AG04450 (cell line): ENCODE measurements around the gene ANKRD20A1. TPM values are rescaled to one million over a fixed set of nuclear protein-coding genes. Genes with fewer than 3 reads are reported as not detected.
"Not testable (repeated sequence)": the region's sequence is repeated elsewhere in the genome, so short reads cannot be mapped to it uniquely, and the experiment has no call there.

Experiments used
- CTCF ChIA-PET: fragments of 300-600, 350-600 bp; formaldehyde crosslinking; extraction: SDS; loops from one replicate; lab custom pipeline; 2022; ENCODE audit warnings: antibody characterized with exemption, inconsistent platforms; lab: Charles Lee
- POLR2A ChIA-PET: fragments of 350-600 bp; formaldehyde crosslinking; extraction: SDS; loops from one replicate; lab custom pipeline; 2021; ENCODE audit warnings: antibody characterized with exemption, inconsistent platforms; lab: Yijun Ruan, JAX
- DNase-seq: peaks from one replicate; pipeline ENCODE4 v3.0.0-alpha.2; 2011; ENCODE audit warnings: low read depth, low spot score
- H3K27ac ChIP-seq: one replicate; pipeline ENCODE4 v1.5.1; 2012; ENCODE audit warnings: low read depth, low read length, control low read depth
- H3K27me3 ChIP-seq: one replicate; pipeline ENCODE4 v1.6.0; 2012; ENCODE audit warnings: low read length; ENCODE audit not compliant: control insufficient read depth, insufficient read depth
- H3K4me3 ChIP-seq: 2 replicates; pipeline ENCODE4 v1.5.1; 2011; ENCODE audit warnings: mild to moderate bottlenecking, low read depth, low read length, control low read depth
- H3K9me3 ChIP-seq: 2 replicates; pipeline ENCODE4 v1.5.1; 2012; ENCODE audit warnings: low read length; ENCODE audit not compliant: control insufficient read depth, insufficient read depth
- polyA minus RNA-seq: library from RNA; depleted of rRNA, polyadenylated mRNA; stranded (reverse); fragments of >200 nt; gene quantifications from 2 replicates; pipeline ENCODE4 v1.2.3, GENCODE V29; 2011; rRNA and poly(A)+ RNA removed
- polyA plus RNA-seq: library from polyadenylated mRNA; depleted of rRNA; stranded (reverse); fragments of >200 nt; gene quantifications from 2 replicates; pipeline ENCODE4 v1.2.3, GENCODE V29; 2011; rRNA removed
- small RNA-seq: library from RNA; depleted of rRNA; stranded (forward); fragments of <200 nt; gene quantifications from one replicate; pipeline ENCODE3, GENCODE V24; 2012; ENCODE audit warnings: low read depth; ENCODE audit not compliant: insufficient read length

Gene ANKRD20A1
- polyA plus RNA-seq (not detected in 2 replicates), polyA minus RNA-seq (not detected in 2 replicates)

- H3K4me3 ChIP-seq, H3K9me3 ChIP-seq, H3K27ac ChIP-seq, POLR2A ChIA-PET, DNase-seq, CTCF ChIA-PET, H3K27me3 ChIP-seq: not testable (repeated sequence)
These were observed at the start of gene ANKRD20A1 for GRCh38 chr9:67858871-67859270. Gene ANKRD20A1, plus strand, starts transcription at chr9:67858931. Its CDS starts 496 bp downstream, at chr9:67859427.

- H3K9me3 ChIP-seq, H3K4me3 ChIP-seq, DNase-seq, H3K27me3 ChIP-seq, CTCF ChIA-PET, POLR2A ChIA-PET, H3K27ac ChIP-seq: not testable (repeated sequence)
These were observed 26.6 kb upstream of the ANKRD20A1 start for GRCh38 chr9:67832088-67832487.

Small RNAs within 50 kb of the gene (small RNA-seq; reads per million reads assigned to genes)
- gene RNU6-368P: not detected
